A549 treated with Mapracorat at 1 μM for 4 hours (cell line): ENCODE data around the gene MRPL40. TPM values are rescaled to one million over a fixed set of nuclear protein-coding genes. Genes with fewer than 3 reads are reported as not detected.

Source experiments
- total RNA-seq: library from RNA; stranded (reverse); fragments of 200-300 nt; extraction: Qiagen RNA extraction; gene quantifications from 5 replicates; pipeline ENCODE4 v1.2.3, GENCODE V29; 2022

MRPL40 gene
- 44.7 to 48.1 TPM (median 45.3 TPM) in 5 replicates for total RNA-seq

GRCh38 chr22:19432133-19432851 lies at the start of gene MRPL40:
Gene MRPL40 (plus strand): TSS chr22:19432545. CDS start chr22:19432555, 10 bp downstream.

GRCh38 chr22:19431649-19432132 lies 654 bp upstream of the MRPL40 start, which contains the start of gene HIRA:
Gene HIRA (minus strand): TSS chr22:19431733. CDS start chr22:19431476, 257 bp downstream.

GRCh38 chr22:19447330-19448075 lies 15.2 kb downstream of the MRPL40 start, which contains the start of gene C22orf39:
Gene C22orf39 (minus strand): TSS chr22:19447711. CDS start chr22:19447688, 23 bp downstream.

GRCh38 chr22:19478901-19479354 lies 46.6 kb downstream of the MRPL40 start, which contains the start of gene UFD1:
Gene UFD1 (minus strand): TSS chr22:19479193. CDS start chr22:19479085, 108 bp downstream.

GRCh38 chr22:19479355-19480172 lies 47.2 kb downstream of the MRPL40 start, which contains the start of gene CDC45:
Gene CDC45 (plus strand): TSS chr22:19479920. CDS start chr22:19479969, 49 bp downstream.

Other genes starting within 250 kb of the MRPL40 start
- gene CLTCL1, start 140.8 kb upstream of the MRPL40 start, total RNA-seq: 4.4 to 5.8 TPM (median 4.8 TPM) in 5 replicates
- 18.8 to 24.1 TPM (median 23.1 TPM) in 5 replicates for gene HIRA, start 812 bp upstream of the MRPL40 start, total RNA-seq
- gene C22orf39, start 15.2 kb downstream of the MRPL40 start, total RNA-seq: 11.2 to 15.3 TPM (median 14.9 TPM) in 5 replicates
- gene UFD1, start 46.6 kb downstream of the MRPL40 start, total RNA-seq: 95.2 to 105 TPM (median 99.2 TPM) in 5 replicates
- 24.1 to 27.6 TPM (median 24.7 TPM) in 5 replicates for gene CDC45, start 47.4 kb downstream of the MRPL40 start, total RNA-seq
- not detected in 5 replicates for gene CLDN5, start 91.9 kb downstream of the MRPL40 start, total RNA-seq